Measurements from ENCODE around the gene CEP104.
A peak's percentile ranks its signal among the peaks of the same experiment; 100 is the strongest.

The CEP104 gene

DNA sequence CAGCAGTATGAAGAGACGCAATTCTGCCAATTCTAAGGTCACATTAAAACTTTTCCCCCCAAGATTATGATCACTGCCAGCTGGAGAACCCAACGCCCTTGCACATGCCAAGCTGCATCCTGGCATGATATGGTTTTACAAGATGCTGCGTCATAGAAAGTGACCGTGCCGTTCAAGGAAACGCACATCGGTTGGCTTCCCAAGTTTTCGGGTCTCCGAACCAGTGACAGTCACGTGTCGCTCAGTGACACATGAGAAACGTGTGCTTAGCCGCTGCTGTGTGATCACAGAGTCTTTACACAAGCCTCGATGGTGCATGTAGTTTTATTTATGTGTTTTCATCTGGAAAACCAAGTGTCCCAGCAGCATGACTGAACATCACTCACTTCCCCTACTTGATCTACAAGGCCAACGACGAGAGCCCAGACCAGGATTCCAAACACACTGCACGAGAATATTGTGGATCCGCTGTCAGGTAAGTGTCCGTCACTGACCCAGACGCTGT lies 77.0 kb downstream of the CEP104 start:
- no peaks in the 10 kb centered on the region for H3K9me3 Mint-ChIP-seq
- peaks cover 62% of the 10 kb centered on the region for H3K36me3 Mint-ChIP-seq (ENCODE audit: low read depth)
- no peak overlapping the region for H3K4me3 Mint-ChIP-seq
- H3K27ac Mint-ChIP-seq, result no peak overlapping the region
- no peak for DNase-seq
- H3K4me1 Mint-ChIP-seq (ENCODE audit: low read depth), result peaks cover 6% of the 10 kb centered on the region
- H3K27me3 Mint-ChIP-seq, result no peaks in the 10 kb centered on the region

- no peak for DNase-seq
- Mint-ChIP-seq H3K4me1 (ENCODE audit: low read depth) (peaks cover 6% of the 10 kb centered on the region), H3K27ac (no peak overlapping the region), H3K27me3 (no peaks in the 10 kb centered on the region), H3K9me3 (no peaks in the 10 kb centered on the region), H3K4me3 (no peak overlapping the region), H3K36me3 (ENCODE audit: low read depth) (peaks cover 56% of the 10 kb centered on the region)
Observed at GRCh38 chr1:3779265-3779911, 77.6 kb downstream of the CEP104 start.

DNA sequence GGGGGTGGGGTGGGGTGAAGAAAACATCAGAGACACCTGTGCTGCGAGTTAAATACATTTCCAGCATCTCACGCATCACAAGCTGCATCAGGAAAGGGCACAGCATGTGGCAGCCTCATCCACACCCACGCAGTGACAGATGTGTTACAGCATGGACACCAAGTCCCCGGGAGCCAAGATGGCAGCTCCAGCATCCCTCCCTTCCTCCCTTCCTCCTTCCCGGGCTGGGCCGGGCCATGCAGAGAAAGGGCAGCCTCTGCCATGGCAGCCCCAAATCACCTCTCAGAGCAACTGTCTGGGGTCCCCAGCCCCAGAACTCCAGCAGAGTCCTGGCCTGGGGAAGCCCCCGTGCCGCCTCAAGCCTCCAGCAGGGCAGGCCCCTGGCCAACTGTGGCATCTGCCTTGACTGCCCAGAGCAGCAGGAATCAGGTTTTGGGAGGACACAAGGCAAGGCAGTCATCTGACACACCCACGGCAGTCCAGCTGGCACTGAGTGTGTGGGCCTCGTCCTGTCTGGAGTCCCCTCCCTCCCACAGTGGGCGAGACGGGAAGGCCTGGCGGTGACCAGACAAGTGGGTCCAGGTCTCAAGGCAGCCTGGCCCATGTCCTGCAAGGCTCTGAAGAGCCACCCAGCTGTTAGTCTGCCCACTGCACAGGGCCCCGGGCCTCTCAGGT lies 78.3 kb downstream of the CEP104 start:
- H3K36me3 Mint-ChIP-seq (ENCODE audit: low read depth), result peaks cover 49% of the 10 kb centered on the region
- no peak for DNase-seq
- peaks cover 6% of the 10 kb centered on the region for H3K4me1 Mint-ChIP-seq (ENCODE audit: low read depth)
- no peak overlapping the region for H3K27ac Mint-ChIP-seq
- no peaks in the 10 kb centered on the region for H3K9me3 Mint-ChIP-seq
- no peaks in the 10 kb centered on the region for H3K27me3 Mint-ChIP-seq
- no peak overlapping the region for H3K4me3 Mint-ChIP-seq

- peaks cover 41% of the 10 kb centered on the region for H3K36me3 Mint-ChIP-seq (ENCODE audit: low read depth)
- no peak for DNase-seq
- H3K4me1 Mint-ChIP-seq (ENCODE audit: low read depth), result peaks cover 6% of the 10 kb centered on the region
- no peak overlapping the region for H3K27ac Mint-ChIP-seq
- no peak overlapping the region for H3K4me3 Mint-ChIP-seq
- no peaks in the 10 kb centered on the region for H3K9me3 Mint-ChIP-seq
- H3K27me3 Mint-ChIP-seq, result no peaks in the 10 kb centered on the region
Observed at GRCh38 chr1:3777647-3778589, 79.1 kb downstream of the CEP104 start.

GRCh38 chr1:3777078-3777547 lies 79.9 kb downstream of the CEP104 start:
- H3K27ac Mint-ChIP-seq, result no peak overlapping the region
- no peak overlapping the region for H3K4me3 Mint-ChIP-seq
- no peaks in the 10 kb centered on the region for H3K27me3 Mint-ChIP-seq
- no peaks in the 10 kb centered on the region for H3K9me3 Mint-ChIP-seq
- no peak for DNase-seq
- peaks cover 6% of the 10 kb centered on the region for H3K4me1 Mint-ChIP-seq (ENCODE audit: low read depth)
- H3K36me3 Mint-ChIP-seq (ENCODE audit: low read depth), result peaks cover 33% of the 10 kb centered on the region

DNA sequence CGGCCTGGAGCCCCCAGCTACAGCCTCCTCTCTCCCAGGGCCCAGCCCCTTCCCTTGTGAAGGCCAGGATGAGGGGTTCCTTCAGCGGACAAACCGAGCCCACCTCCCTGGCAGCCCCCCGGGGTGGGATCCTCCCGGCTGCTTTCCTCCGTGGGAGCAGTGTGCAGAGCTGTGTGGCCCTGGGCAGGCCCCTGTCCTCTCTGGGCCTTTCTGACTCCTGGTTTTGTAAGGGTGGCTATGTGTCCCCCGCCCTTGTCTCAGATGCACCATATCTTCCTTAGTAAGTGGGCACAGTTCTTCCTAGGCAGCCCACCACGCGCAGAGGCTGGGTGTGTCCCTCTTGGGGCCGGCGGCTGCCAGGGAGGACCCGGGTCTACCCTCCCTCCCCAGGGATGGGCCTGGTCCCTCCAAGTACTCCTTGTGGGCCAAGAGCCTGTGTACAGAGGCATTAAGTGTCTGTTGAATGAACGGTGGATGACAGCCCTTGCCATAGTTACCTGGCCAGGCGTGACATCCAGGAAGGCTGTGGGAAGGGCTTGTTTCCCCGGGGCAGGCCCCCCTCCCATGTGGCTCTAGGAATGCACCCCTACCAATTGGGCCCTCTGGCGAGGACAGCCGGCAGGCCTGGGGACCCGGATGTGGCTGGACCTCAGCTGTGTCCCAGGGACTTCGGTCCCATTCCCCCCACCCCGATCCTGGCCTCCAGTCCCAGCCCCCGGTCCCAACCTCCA lies 80.6 kb downstream of the CEP104 start:
- no peaks in the 10 kb centered on the region for H3K27me3 Mint-ChIP-seq
- H3K4me3 Mint-ChIP-seq, result no peak overlapping the region
- peaks cover 26% of the 10 kb centered on the region for H3K36me3 Mint-ChIP-seq (ENCODE audit: low read depth)
- peaks cover 11% of the 10 kb centered on the region for H3K4me1 Mint-ChIP-seq (ENCODE audit: low read depth)
- H3K27ac Mint-ChIP-seq, result no peak overlapping the region
- H3K9me3 Mint-ChIP-seq, result no peaks in the 10 kb centered on the region
- no peak for DNase-seq

GRCh38 chr1:3775490-3776230 lies 81.4 kb downstream of the CEP104 start:
- Mint-ChIP-seq H3K4me1 (ENCODE audit: low read depth) (peaks cover 19% of the 10 kb centered on the region), H3K27ac (no peak overlapping the region), H3K36me3 (ENCODE audit: low read depth) (peaks cover 19% of the 10 kb centered on the region), H3K4me3 (no peak overlapping the region), H3K27me3 (no peaks in the 10 kb centered on the region), H3K9me3 (no peaks in the 10 kb centered on the region)
- peak; percentile 62 for DNase-seq

DNA sequence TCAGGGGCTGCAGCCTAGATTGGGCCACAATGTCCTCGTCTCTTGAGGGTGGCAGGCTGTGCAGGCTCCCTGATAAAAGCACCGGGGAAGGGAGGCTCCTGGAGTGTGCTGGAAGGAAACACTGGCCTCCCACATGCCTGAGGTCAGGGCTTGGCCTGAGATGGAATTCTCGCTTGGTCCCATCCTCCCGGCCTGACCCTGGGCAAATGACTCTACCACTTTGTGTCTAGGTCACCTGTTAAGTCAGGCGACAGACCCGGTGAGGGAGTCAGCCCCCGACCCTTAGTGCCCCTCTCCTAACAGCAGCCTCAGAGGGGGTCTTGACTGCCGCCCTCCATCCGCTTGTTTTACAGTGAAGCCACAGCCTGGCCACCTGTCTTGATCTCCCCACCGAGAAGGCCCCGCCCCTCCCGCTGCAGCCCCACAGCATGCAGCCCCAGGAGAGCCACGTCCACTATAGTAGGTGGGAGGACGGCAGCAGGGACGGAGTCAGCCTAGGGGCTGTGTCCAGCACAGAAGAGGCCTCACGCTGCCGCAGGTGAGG lies 82.0 kb downstream of the CEP104 start:
- H3K36me3 Mint-ChIP-seq (ENCODE audit: low read depth), result peaks cover 12% of the 10 kb centered on the region
- no peaks in the 10 kb centered on the region for H3K27me3 Mint-ChIP-seq
- peaks cover 19% of the 10 kb centered on the region for H3K4me1 Mint-ChIP-seq (ENCODE audit: low read depth)
- no peak overlapping the region for H3K4me3 Mint-ChIP-seq
- no peaks in the 10 kb centered on the region for H3K9me3 Mint-ChIP-seq
- no peak for DNase-seq
- H3K27ac Mint-ChIP-seq, result no peak overlapping the region

DNA sequence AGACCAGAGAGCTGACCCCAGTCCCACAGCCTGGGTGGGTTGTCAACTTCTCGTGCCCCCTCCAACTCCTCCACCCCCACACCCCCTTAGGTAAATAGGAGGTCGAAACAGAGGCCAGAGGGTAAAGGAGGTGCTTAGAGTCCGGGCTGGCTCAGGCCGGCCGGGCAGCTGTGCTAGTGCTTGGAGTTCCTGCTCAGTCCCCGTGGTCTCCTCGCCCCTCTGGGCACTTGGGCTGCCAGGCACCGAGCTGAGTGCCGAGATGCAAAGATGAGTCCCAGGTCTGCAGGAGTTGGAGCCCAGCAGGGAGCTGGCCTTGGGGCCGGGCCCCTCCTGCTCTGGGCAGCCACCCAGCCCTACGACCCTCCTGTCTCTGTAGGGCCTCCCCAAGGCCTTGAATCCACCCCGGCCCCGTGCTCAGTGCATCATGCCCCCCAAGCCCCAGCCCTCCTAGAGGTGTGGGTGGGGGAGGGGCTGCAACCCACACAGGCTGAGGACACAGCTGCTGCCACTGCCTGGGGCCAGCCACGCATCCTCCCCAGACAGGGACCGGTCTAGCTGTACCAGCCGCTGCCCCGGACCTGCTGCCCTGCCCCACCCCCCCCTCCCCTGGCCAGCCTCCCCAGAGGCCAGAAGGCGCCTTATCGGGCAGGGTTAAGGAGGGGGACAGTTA lies 82.6 kb downstream of the CEP104 start:
- Mint-ChIP-seq H3K4me3 (no peak overlapping the region), H3K27me3 (no peaks in the 10 kb centered on the region), H3K36me3 (ENCODE audit: low read depth) (peaks cover 6% of the 10 kb centered on the region), H3K27ac (no peak overlapping the region), H3K4me1 (ENCODE audit: low read depth) (peaks cover 19% of the 10 kb centered on the region), H3K9me3 (no peaks in the 10 kb centered on the region)
- DNase-seq, result no peak

- no peaks in the 10 kb centered on the region for H3K27me3 Mint-ChIP-seq
- H3K27ac Mint-ChIP-seq, result no peak overlapping the region
- no peaks in the 10 kb centered on the region for H3K36me3 Mint-ChIP-seq (ENCODE audit: low read depth)
- peaks cover 19% of the 10 kb centered on the region for H3K4me1 Mint-ChIP-seq (ENCODE audit: low read depth)
- no peaks in the 10 kb centered on the region for H3K9me3 Mint-ChIP-seq
- no peak for DNase-seq
- H3K4me3 Mint-ChIP-seq, result no peak overlapping the region
Observed at GRCh38 chr1:3773572-3774275, 83.3 kb downstream of the CEP104 start.

DNA sequence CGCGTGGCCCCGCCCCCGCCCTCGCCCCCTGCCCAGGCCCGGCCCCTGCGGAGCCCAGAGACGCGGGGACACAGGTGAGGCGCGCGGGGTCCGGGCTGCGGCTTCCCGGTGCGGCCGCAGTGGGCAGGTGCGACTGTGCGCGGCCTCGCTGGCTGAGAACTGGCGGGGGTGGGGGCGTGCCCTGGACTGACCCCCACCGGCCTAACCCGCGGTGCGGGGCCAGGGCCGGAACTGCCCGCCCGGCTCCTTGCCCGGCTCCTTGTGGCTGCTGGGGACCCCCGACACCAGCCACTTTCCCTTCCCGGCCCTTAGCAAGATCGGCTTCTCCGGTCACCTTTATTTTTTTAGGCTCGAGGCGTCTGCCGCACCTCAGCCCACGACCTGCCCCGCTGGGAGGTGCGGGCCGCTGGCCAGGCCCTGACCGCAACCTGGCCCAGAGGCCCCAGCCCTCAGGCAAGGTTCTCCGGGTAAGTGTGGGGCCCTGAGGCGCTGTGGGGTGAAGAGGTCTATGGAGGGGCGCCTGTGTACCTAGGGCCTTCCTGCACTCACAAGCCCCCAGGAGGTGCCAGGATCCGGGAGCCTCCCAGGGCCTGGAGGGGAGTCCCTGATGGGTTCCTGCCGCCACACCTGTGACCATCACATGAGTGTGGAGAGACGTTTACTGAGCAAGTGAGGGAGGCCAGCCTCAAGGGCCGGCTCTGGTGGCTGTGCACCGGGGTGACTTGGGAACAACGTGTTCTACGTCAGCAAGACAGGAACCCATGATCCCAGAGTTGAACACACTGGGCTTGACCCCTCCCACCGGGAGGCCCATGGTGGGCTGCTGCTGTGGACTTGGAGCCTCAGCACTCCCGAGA lies 84.1 kb downstream of the CEP104 start, which contains the start of gene SMIM1:
Gene SMIM1, plus strand, starts transcription at position 35 of the 857 bp plus-strand sequence. CDS start 2,625 bp downstream, outside the sequence.
- peaks cover 19% of the 10 kb centered on the region for H3K4me1 Mint-ChIP-seq (ENCODE audit: low read depth)
- no peaks in the 10 kb centered on the region for H3K9me3 Mint-ChIP-seq
- peak; percentile 46 for DNase-seq

More for the DNA sequence above, 84.1 kb downstream of the CEP104 start, which contains the start of gene SMIM1:
- Mint-ChIP-seq H3K4me3 (peak within 1 kb of the TSS; percentile 76), H3K27me3 (no peaks in the 10 kb centered on the region), H3K27ac (peak within 1 kb of the TSS; percentile 77), H3K36me3 (ENCODE audit: low read depth) (no peaks in the 10 kb centered on the region)

Data from activated T-cell treated with anti-CD3 and anti-CD28 coated beads, Interleukin-2, amount 50 U/mL, for 24 hours (primary cell).